Measurements from ENCODE around the gene USP13.

GRCh38 chr3:179731544-179731943, 78.7 kb downstream of the USP13 start:
- TF ChIP-seq CTCF (IDR thresholded peaks at IDR 0.05; ENCODE audit: low read depth, low read length) (no peak), POLR2A (IDR thresholded peaks at IDR 0.05; ENCODE audit: extremely low read depth, insufficient read length) (no peak)

All from NB4 (cell line).